Activated naive CD8-positive, alpha-beta T cell treated with anti-CD3 and anti-CD28 coated beads, Interleukin-2, amount 50 U/mL, for 16 hours (primary cell): ENCODE results near the gene RASAL2.

Experiments used
- DNase-seq: peaks from one replicate; pipeline ENCODE4 v3.0.0-alpha.2; 2020; ENCODE audit warnings: low read depth, low spot score

Gene RASAL2

DNA sequence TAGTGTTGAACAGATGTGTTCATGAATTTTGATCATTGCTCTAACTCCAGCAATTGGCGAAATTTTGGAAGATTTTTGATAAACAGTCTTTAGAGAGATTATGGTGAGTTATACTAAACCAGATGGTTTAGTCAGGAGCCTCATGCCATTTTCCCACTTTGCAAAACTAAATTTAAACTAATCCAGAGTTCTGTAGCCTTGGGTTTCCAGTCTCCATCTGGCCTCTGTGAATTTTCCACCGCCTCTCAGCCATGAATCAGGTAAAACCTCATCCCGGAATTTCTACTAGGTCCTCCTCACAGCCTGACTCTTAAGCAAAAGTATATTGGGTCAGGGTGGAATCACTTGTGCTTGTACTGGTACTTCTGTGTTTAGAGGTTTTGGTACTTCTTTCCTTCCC lies 358.1 kb downstream of the RASAL2 start:
- DNase-seq: no peak

DNA sequence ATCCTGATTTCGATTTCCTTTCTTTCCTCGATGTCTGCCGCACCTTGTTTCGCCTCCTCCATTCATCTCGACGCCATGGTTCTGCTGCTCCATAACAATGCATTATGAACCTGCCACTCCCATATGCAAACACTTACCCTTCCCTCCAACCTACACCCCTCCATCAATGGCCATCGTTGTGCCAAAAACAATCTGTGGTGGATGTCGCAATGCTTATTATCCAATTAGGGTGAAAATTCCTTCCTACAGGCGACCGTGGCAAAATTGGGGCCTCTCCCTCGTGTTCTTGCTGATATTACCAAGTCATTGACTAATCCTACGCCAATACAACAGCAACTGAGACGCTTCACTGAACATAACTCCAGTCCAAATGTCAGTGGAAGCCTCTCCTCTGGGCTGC lies 362.6 kb downstream of the RASAL2 start:
- no peak for DNase-seq

DNA sequence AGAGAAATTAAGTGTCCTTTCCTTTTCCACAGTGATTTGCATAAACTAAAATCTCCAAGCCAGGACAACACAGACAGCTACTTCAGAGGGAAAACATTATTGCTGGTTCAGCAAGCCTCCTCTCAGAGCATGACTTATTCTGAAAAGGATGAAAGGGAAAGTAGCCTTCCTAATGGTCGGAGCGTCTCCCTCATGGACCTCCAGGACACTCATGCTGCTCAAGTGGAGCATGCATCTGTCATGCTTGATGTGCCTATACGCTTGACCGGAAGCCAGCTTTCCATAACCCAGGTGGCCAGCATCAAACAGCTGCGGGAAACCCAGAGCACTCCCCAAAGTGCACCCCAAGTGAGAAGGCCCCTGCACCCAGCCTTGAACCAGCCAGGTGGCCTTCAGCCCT lies 363.7 kb downstream of the RASAL2 start:
- no peak for DNase-seq

DNA sequence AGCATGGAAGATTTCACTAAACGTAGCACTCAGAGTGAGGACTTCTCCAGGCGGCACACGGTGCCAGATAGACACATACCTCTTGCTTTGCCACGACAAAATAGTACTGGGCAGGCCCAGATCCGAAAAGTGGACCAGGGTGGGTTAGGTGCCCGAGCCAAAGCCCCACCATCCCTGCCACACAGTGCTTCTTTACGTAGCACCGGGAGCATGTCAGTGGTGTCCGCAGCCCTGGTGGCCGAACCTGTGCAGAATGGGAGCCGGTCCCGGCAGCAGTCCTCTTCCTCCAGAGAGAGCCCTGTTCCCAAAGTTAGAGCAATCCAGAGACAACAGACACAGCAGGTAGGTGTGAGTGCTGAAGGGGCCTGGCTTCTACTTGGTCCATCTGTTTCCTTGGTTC lies 364.3 kb downstream of the RASAL2 start:
- DNase-seq: no peak

DNA sequence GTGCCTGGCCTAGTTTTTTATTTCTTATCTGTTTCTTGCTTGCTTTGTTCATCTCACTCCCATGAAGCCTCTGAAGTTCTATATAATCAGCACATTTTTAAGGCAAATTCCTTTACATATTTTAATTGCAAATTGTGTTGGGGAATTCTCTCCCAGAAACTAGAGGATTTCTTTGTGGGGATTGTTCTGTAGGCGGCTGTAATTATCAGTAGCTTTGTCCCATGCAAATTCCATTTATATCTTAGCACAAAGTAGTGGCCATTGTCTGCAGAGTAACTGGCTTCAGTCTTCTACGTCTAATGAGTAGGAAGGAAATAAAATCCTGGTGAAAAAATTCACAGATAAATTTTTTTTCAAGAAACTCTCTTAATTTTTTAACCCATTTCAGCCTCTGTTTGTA lies 367.2 kb downstream of the RASAL2 start:
- no peak for DNase-seq

DNA sequence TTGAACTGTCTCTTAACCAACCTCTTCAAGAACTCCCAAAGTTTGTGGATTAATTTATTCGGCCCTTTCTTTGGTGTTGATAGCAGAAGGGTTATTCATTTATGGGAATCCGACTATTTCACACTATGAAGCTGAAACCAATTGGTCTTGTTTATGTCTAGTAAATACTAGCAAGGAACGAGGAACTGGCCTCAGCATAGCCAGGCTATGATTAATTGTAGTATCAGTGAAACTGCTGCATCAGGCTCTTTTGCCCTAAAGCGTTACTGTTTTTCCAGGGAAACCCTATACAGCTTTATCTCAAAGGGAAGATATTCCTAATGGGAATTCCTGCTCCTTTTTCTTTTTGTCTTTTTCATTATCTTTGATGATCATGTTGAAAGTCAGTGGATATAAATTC lies 367.8 kb downstream of the RASAL2 start:
- DNase-seq: no peak

DNA sequence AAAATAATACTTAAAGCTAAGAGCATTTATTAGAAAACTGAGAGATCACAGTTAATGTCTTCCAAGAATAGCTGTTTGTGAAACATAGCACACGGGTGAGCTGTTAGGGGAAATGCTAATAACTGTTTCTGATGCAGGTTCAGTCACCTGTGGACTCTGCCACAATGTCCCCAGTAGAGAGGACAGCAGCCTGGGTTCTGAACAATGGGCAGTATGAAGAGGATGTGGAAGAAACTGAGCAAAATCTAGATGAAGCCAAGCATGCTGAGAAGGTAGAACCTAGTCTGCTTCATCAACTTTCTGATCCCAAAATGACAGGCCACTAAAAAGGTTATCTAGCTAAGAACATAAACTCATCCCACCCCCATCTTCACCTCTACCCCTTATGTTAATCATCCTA lies 370.2 kb downstream of the RASAL2 start:
- no peak for DNase-seq

DNA sequence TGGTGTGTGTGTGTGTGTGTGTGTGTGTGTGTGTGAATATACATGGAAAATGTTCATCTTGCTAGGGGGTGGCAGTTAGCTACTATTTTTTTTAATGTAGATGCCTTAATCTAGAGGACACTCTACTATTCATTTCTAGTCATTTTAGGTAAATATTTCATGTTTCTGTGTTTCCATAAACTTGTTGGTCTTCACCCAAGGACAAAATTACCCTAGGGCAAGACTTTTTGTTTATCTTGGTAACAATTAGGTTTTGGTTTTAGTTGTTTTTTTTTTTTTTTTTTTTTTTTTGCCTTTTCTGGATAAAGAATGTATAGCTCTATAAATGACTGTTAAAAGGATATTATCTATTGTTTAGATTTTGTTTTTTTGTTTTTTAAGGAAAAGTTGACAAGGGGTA lies 370.7 kb downstream of the RASAL2 start:
- DNase-seq: no peak

DNA sequence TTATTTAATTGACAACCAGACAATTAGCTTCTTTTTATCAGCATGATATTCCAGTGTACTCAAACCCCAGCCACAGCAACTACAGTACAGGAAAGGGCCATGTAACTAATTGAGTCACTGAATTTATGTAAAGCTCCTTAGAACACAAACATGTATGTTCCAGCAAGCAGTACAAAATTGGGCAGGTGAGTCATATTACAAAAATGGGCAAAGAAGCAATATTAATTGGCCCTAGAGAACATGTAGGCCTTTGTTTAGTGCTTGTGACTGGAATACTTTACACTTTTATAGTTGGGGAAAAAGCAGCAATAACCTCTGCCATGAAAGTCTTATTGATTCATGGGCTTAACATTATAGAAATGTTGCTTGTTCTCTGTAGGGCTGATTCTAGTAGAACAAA lies 371.1 kb downstream of the RASAL2 start:
- DNase-seq: no peak

DNA sequence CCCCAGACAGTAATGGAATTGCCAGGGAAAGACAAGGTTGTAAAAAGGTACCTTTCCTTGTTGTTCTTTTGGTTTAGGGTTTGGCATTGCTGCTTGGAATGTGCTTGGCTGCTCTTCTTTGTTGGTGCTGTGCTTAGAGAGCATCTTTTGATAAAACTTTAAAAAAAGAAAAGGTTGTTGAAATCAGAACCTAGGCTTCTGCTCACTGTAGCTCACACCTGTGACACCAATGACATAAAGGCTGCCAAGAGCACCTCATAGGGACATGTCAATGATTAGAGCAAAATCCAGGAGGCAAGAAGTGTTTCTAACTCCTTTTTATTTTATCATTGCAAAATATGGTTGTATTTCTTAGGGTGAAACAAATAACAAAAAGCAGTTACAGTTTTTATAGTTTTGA lies 373.9 kb downstream of the RASAL2 start:
- DNase-seq: no peak

DNA sequence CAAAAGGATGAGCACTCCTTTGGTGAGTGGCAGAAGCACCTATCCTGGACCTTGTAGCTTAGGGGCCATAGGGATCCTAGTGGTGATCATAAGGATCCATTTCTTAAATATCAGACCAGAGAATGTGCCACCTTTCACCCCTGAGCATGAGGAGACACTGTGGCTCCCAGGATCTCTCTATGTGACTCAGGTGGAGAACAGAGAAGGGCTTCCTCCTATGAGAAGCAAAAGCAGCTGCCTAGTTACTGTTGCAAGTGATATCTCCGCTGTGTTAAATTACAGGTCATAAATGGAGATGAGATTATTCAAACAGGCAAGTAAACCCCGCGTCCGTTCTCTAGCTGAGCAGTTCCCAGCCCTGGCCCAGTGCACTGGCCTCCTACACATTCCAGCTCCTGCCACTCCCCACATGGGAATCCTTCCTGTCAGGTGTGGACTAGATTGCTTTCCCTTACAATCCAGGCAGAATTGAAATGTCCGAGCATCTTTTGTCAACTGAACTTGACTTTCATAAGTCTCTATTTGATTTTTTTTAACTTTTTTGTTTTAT lies 376.6 kb downstream of the RASAL2 start:
- no peak for DNase-seq

DNA sequence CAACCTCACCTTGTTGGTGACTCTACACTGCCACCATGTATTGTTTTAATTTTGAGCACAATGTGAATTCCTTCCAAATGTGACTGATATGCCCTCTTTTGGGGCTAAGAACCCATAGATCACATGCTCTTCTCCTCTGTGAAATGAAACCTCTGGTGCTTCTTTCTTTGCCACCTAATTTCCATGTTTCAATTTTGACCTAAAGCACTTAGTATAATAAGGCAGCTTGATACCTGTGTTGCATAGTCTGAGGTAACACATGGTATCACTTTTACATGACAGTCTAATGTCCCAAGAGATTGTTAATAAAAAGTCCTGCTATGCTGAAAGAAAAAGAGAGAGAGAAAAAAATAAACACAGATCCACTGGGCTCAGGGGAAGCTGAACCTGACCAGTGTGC lies 378.6 kb downstream of the RASAL2 start:
- DNase-seq: no peak

DNA sequence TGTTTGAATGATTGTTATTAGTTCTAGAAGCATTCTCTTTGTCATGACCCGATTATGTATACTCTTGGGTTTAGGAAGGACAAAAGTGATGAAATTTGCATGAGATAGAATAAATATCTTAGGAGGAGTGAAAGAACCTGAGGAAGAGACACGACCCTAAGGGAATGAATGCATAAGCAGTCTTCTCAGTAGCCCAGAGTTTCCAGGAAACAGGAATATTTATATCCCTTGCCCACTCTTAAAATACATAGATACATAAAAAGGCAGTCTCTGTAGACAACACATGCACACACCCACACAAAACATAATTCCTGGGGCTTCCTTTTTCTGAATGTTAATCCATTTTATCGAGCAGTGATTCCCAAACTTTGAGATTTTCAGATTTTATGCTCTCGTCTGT lies 383.5 kb downstream of the RASAL2 start:
- DNase-seq: no peak

DNA sequence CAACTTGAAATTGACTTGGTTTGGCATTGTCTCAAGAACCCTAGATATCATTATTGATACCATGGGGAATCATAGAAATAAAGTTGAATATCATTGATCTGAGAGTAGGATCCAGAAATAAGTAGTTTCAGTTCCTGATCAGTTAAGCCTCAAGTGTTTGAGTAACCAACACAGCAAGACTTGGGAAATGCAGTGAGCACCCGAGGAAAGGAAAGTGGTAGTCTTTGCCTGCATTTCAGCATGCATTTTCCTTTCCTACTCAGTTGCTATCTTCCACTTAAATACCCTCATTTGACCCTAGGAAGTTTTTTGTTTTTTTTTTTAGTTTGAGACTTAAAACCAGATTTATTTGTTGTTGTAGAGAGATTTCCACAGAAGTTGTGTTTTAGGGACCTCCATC lies 383.9 kb downstream of the RASAL2 start:
- no peak for DNase-seq

DNA sequence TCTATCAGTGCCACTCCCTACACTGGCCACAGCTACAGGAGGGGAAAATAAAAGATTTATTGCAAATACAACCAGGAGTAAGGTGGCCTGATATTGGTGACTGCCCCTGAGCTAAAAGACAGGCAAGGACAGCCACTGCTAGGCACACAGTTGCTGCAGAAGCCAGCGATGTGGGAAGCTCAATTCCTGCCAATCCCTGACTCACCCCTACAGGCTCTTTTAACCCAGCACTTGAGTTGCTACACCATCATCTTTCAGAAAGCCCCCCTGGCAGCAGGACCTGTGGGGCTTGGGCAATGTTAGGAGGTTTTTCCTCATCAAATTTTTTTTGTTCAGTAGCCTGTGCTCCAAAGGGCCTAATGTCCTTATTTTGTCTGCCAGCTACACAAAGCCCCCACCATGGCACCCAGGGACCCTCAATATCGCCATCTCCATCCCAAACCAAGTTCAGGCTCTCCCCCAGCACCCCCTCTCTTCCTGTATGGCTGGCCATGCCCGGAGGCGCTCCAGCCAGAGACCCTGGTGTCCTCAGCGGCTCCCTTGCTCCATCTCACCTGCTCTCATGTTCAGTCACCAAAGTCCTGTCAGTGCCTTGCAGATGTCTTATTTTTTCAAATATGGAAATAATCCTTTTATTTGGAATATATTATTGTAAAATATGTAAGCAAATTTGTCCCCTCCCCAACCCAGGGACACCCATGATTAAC lies 389.5 kb downstream of the RASAL2 start:
- DNase-seq: no peak

DNA sequence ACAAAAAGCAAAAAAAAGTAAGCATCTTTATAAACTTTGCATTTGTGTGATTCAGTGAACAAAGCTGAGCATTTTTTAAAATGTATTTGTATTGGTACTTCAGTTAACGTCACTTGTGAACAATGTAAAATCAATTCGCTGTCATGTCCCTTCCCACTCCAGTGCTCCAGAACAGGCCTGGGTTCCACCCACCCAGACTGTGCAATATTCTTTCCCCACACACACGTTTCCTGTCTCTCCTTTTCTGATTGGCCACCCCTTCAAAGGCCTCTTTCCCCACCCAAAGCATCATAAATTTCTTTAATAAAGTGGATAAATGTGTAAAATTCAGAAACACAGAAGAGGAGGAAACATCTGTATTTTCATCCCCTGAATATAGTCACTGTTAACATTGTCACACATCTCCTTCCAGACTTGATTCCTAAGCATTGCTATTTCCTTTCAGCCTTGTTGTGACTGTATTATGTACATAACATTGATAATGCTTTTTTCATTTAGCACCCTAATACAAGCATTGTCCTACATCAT lies 390.9 kb downstream of the RASAL2 start:
- DNase-seq: no peak

DNA sequence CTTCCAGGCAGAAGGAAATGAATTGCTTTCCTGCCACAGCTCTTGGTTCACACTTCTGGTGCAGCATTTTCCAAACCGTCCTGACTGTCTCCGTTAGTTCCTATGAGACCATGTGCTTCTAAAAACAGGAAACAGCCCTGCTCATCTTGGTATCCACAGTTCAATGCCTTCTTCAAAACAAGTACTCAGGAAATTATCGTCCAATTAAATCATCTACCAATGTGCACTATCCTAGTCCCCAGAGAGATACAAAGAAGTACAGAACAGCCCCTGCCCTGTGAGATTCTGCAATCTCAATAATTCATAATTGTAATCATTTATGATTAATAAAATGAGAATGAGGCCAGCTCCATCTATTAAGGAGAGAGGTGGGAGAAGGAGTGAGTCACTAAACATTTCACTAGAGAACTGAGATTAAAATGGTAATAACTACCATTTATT lies 391.7 kb downstream of the RASAL2 start:
- no peak for DNase-seq

DNA sequence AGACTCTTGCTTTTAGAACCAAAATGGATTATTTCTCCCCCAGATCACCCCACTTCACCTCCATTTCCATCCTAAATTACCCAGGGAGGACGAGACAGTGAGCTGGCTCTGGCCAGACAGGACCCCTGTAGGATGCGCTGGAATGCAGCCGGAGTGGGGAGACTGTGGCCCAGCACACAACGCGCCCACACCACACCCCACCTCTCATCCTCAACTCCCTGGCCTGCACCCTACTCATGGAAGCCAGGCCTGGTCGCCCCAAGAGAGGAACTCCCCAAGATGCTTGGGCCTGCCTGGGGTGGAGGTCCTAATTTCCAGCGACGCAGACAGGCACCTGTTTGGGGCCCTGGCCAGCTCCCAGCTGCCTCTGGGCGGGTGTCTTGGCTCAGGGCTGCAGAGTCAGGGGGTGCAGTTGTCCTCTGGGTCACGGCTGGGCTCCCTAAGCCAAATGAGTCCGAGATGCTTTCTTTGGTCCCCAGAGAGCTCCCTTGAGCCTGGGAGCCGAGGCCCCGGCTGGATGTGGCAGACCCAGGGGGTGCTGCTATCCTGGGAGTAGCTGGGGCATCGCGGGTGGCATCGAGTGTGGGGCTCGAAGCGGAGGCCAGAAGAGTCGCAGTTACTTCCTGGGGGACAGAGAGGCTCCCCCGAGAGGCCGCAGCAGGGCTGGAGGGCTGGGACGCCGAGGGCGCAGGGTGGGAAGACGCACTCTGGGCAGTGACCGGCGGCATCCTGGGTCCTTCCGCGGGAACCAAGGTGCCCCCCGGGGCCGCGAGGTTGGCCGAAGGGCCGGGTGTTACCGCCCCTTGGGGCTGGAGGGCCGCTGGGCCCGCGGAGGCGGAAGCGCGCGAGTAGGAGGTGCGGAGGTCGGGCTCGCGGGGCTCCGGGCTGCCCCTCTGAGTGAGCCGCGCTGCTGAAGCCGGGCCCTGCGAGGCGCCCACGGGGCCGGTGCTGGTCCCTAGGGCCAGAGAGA lies 392.5 kb downstream of the RASAL2 start:
- no peak for DNase-seq

DNA sequence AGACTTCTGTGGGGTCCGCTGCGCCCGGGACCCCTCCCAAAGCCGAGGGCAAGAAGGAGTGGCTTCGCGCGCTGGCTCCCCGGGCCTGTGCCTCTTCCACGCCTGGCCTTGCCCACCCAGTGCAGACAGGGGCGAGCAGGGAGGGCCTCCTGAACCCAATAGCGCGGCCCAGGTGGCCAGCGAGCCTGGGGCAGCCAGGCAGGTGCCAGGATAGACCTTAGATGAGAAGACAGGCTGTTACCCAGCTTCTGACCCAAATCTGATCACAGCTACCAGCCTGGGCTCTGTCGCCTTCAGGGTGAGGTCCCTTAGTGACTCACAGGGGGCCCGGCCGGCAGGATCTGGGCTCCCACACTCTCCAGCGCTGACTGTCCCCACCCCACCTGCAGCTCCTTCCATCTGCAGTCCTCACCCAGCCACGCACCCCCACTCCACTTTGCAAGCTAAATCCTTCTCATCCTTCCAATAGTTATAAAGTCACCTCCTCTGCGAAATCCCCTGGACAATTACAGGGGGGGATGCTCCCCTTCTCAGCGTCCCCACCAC lies 393.2 kb downstream of the RASAL2 start:
- DNase-seq: no peak

DNA sequence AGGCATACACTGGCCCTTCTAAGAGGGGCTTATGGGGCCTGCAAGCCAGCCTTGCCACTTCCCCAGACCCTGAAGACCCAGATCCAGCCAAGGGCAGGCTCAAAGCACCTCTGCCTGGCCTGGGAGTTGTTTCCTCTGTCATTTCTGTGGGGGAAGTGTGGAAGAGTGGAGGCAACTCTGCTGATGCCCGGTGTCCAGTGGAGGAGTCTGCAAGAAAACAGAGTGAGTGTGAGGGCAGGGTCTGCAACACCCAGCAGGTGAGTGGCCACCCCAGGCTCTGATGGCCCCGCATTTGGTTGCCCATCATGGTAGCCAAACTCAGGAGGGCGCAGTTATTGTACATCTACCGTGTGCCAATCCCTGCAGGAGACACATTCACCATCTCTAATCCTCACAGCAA lies 394.5 kb downstream of the RASAL2 start:
- no peak for DNase-seq

DNA sequence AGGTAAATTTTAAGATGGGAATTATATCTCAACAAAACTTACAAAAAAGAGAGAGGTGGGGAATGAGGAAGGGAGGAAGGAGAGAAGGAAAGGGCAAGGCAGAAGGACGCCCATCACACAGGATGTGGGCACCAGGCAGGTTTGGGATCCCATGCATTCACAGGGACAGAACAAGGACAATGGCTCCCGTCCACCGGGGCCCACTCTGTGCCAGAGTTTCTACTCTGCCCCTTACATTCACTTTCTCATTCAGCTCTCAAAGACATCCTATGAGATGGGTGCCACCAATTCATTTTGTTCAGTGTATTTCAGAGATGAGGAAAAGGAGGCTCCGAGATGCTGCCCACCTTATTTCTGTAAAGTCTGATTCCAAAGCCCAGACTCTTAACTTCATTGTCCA lies 395.5 kb downstream of the RASAL2 start:
- DNase-seq: no peak

DNA sequence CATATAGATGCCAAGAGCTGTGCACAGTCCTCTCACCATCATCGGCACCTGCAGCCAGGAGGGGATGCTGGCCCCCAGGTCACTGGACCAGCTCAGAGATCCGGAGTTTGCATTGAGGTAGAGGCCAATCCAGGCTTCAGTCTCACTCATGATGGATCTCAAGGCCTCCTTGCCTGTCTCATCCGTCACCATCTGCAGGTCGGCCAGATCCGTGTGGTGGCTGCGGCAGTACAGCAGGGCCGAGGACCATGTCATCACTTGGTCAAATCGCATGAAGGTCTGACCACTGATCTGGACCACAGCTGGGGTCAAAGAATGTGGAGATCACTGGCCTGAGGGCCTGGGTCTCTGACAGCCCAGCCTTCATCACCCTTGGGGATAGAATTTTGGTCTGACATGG lies 396.2 kb downstream of the RASAL2 start:
- no peak for DNase-seq
